ENCODE measurements around the gene CD2.

The CD2 gene

GRCh38 chr1:116786049-116786448 lies 31.8 kb downstream of the CD2 start:
- DNase-seq: no peak

- DNase-seq: no peak
These were observed 37.5 kb downstream of the CD2 start for GRCh38 chr1:116791727-116792126.

- no peak for DNase-seq
These were observed 39.2 kb downstream of the CD2 start for GRCh38 chr1:116793357-116793935.

- no peak for DNase-seq
These were observed 40.1 kb downstream of the CD2 start for GRCh38 chr1:116794371-116794770.

GRCh38 chr1:116794804-116795481 lies 40.7 kb downstream of the CD2 start:
- no peak for DNase-seq

- no peak for DNase-seq
These were observed 41.2 kb downstream of the CD2 start for GRCh38 chr1:116795482-116795829.

- DNase-seq: no peak
These were observed 50.5 kb downstream of the CD2 start for GRCh38 chr1:116804736-116805135.

- no peak for DNase-seq
These were observed 51.2 kb downstream of the CD2 start for GRCh38 chr1:116805398-116805797.

GRCh38 chr1:116806245-116806644 lies 52.0 kb downstream of the CD2 start:
- no peak for DNase-seq

- DNase-seq: no peak
These were observed 52.4 kb downstream of the CD2 start for GRCh38 chr1:116806671-116807070.

- DNase-seq: peak; percentile 69
These were observed 53.4 kb downstream of the CD2 start for GRCh38 chr1:116807394-116808199.

- DNase-seq: peak; percentile 31
These were observed 54.1 kb downstream of the CD2 start for GRCh38 chr1:116808200-116808847.

- DNase-seq: no peak
These were observed 54.7 kb downstream of the CD2 start for GRCh38 chr1:116808848-116809508.

- no peak for DNase-seq
These were observed 57.1 kb downstream of the CD2 start for GRCh38 chr1:116811321-116811720.

GRCh38 chr1:116814926-116815723 lies 60.9 kb downstream of the CD2 start:
- DNase-seq: no peak

GRCh38 chr1:116817582-116818064 lies 63.4 kb downstream of the CD2 start:
- peak; percentile 36 for DNase-seq
